HG02623 (cell line): ENCODE measurements around the gene KLC1.

Experiments used
- ATAC-seq: cut with Tn5 transposase; IDR thresholded peaks from one replicate; pipeline ENCODE4 v1.9.1; 2021; ENCODE audit warnings: moderate library complexity; ENCODE audit not compliant: unreplicated experiment

Gene KLC1

GRCh38 chr14:103656756-103657133, 27.7 kb downstream of the KLC1 start:
- ATAC-seq, result no peak

GRCh38 chr14:103657471-103657870, 28.5 kb downstream of the KLC1 start:
- ATAC-seq, result no peak

GRCh38 chr14:103659631-103660030, 30.6 kb downstream of the KLC1 start:
- ATAC-seq, result no peak

- no peak for ATAC-seq
Measured at GRCh38 chr14:103662029-103662428, 33.0 kb downstream of the KLC1 start.

- no peak for ATAC-seq
Measured at GRCh38 chr14:103662591-103662990, 33.6 kb downstream of the KLC1 start.

- no peak for ATAC-seq
Measured at GRCh38 chr14:103663506-103663905, 34.5 kb downstream of the KLC1 start.

GRCh38 chr14:103667671-103668070, 38.7 kb downstream of the KLC1 start:
- no peak for ATAC-seq

- no peak for ATAC-seq
Measured at GRCh38 chr14:103668117-103668516, 39.1 kb downstream of the KLC1 start.

- ATAC-seq, result no peak
Measured at GRCh38 chr14:103669370-103669769, 40.4 kb downstream of the KLC1 start.

- no peak for ATAC-seq
Measured at GRCh38 chr14:103671911-103672310, 42.9 kb downstream of the KLC1 start.

- ATAC-seq, result no peak
Measured at GRCh38 chr14:103675957-103676356, 46.9 kb downstream of the KLC1 start.

GRCh38 chr14:103676881-103677675, 48.1 kb downstream of the KLC1 start:
- no peak for ATAC-seq

GRCh38 chr14:103679351-103679750, 50.3 kb downstream of the KLC1 start:
- ATAC-seq, result no peak

GRCh38 chr14:103680491-103681231, 51.6 kb downstream of the KLC1 start:
- ATAC-seq, result no peak

- ATAC-seq, result no peak
Measured at GRCh38 chr14:103683139-103683538, 54.1 kb downstream of the KLC1 start.

GRCh38 chr14:103684471-103684870, 55.5 kb downstream of the KLC1 start:
- ATAC-seq, result no peak

- ATAC-seq, result no peak
Measured at GRCh38 chr14:103684871-103685270, 55.9 kb downstream of the KLC1 start.

- no peak for ATAC-seq
Measured at GRCh38 chr14:103685276-103686211, 56.5 kb downstream of the KLC1 start.

GRCh38 chr14:103686831-103687485, 57.9 kb downstream of the KLC1 start:
- no peak for ATAC-seq

GRCh38 chr14:103687712-103688111, 58.7 kb downstream of the KLC1 start:
- no peak for ATAC-seq

GRCh38 chr14:103688441-103688840, 59.4 kb downstream of the KLC1 start:
- ATAC-seq, result no peak
